WTC11 (cell line): ENCODE data around the gene ZNF324. TPM values are rescaled to one million over a fixed set of nuclear protein-coding genes. Genes with fewer than 3 reads are reported as not detected.
A peak's percentile ranks its signal among the peaks of the same experiment; 100 is the strongest.

Source experiments
- ARID4B ChIP-seq: sonication (generic); formaldehyde crosslinking; IDR thresholded peaks from 2 replicates; pipeline ENCODE4 v1.8.0; 2023; ENCODE audit warnings: missing genetic modification reagents, mild to moderate bottlenecking, borderline replicate concordance
- ATF2 ChIP-seq: sonication (generic); formaldehyde crosslinking; IDR thresholded peaks from 2 replicates; pipeline ENCODE4 v1.8.1; 2022; ENCODE audit warnings: low read depth, missing genetic modification reagents, borderline replicate concordance
- ATF6 ChIP-seq: sonication (generic); formaldehyde crosslinking; IDR thresholded peaks from 2 replicates; pipeline ENCODE4 v1.8.1; 2023; ENCODE audit warnings: mild to moderate bottlenecking, missing genetic modification reagents
- CTCF ChIP-seq: fragments of 200-600 bp; IDR thresholded peaks from 2 replicates; pipeline ENCODE4 v1.8.0; 2022; ENCODE audit warnings: antibody characterized with exemption
- E2F5 ChIP-seq: sonication (generic); formaldehyde crosslinking; IDR thresholded peaks from 2 replicates; pipeline ENCODE4 v1.8.1; 2022; ENCODE audit warnings: mild to moderate bottlenecking, moderate library complexity, missing genetic modification reagents
- FOXK1 ChIP-seq: sonication (generic); formaldehyde crosslinking; IDR thresholded peaks from 2 replicates; pipeline ENCODE4 v1.8.0; 2022; ENCODE audit warnings: mild to moderate bottlenecking, moderate library complexity, missing genetic modification reagents
- GRHL2 ChIP-seq: fragments of 250-450 bp; sonication (Bioruptor Pico); IDR thresholded peaks from 2 replicates; pipeline ENCODE4 v1.8.0; 2022; ENCODE audit warnings: mild to moderate bottlenecking, moderate library complexity; ENCODE audit not compliant: insufficient replicate concordance, severe bottlenecking
- GTF2I ChIP-seq: fragments of 250-450 bp; sonication (Bioruptor Pico); conservative IDR thresholded peaks from 2 replicates; pipeline ENCODE4 v1.4.0; 2021; ENCODE audit warnings: mild to moderate bottlenecking
- IRF1 ChIP-seq: sonication (generic); formaldehyde crosslinking; IDR thresholded peaks from 2 replicates; pipeline ENCODE4 v1.8.0; 2023; ENCODE audit warnings: missing genetic modification reagents
- NFYB ChIP-seq: sonication (generic); formaldehyde crosslinking; conservative IDR thresholded peaks from 2 replicates; pipeline ENCODE4 v1.8.0; 2022; ENCODE audit warnings: low read depth, missing genetic modification reagents
- OVOL2 ChIP-seq: fragments of 250-450 bp; sonication (Bioruptor Pico); IDR thresholded peaks from 2 replicates; pipeline ENCODE4 v1.9.0; 2021; ENCODE audit warnings: mild to moderate bottlenecking, borderline replicate concordance
- SMAD4 ChIP-seq: sonication (generic); formaldehyde crosslinking; IDR thresholded peaks from 2 replicates; pipeline ENCODE4 v1.8.0; 2022; ENCODE audit warnings: mild to moderate bottlenecking, missing genetic modification reagents
- SP1 ChIP-seq: sonication (generic); formaldehyde crosslinking; conservative IDR thresholded peaks from 2 replicates; pipeline ENCODE4 v1.8.1; 2022; ENCODE audit warnings: missing genetic modification reagents
- USF2 ChIP-seq: sonication (generic); formaldehyde crosslinking; IDR thresholded peaks from 2 replicates; pipeline ENCODE4 v1.8.1; 2023; ENCODE audit warnings: mild to moderate bottlenecking, missing genetic modification reagents, moderate library complexity
- ZMAT4 ChIP-seq: fragments of 250-450 bp; sonication (Bioruptor Pico); IDR thresholded peaks from 2 replicates; pipeline ENCODE4 v1.9.0; 2021; ENCODE audit warnings: mild to moderate bottlenecking
- ZNF121 ChIP-seq: sonication (generic); formaldehyde crosslinking; IDR thresholded peaks from 2 replicates; pipeline ENCODE4 v1.8.0; 2023; ENCODE audit warnings: missing genetic modification reagents
- ZNF281 ChIP-seq: sonication (generic); formaldehyde crosslinking; IDR thresholded peaks from 2 replicates; pipeline ENCODE4 v1.8.0; 2023; ENCODE audit warnings: mild to moderate bottlenecking, missing genetic modification reagents
- ZNF317 ChIP-seq: sonication (generic); formaldehyde crosslinking; IDR thresholded peaks from 2 replicates; pipeline ENCODE4 v1.8.1; 2023; ENCODE audit warnings: low read depth, mild to moderate bottlenecking, moderate library complexity, missing genetic modification reagents, borderline replicate concordance
- ZNF396 ChIP-seq: fragments of 250-450 bp; sonication (Bioruptor Pico); IDR thresholded peaks from 2 replicates; pipeline ENCODE4 v1.8.0; 2021; ENCODE audit warnings: mild to moderate bottlenecking, moderate library complexity, borderline replicate concordance
- ZNF416 ChIP-seq: fragments of 250-450 bp; sonication (Bioruptor Pico); IDR thresholded peaks from 2 replicates; pipeline ENCODE4 v1.9.0; 2021; ENCODE audit warnings: mild to moderate bottlenecking, inconsistent platforms
- ZNF423 ChIP-seq: fragments of 250-450 bp; sonication (Bioruptor Pico); IDR thresholded peaks from 2 replicates; pipeline ENCODE4 v2.1.2; 2022; ENCODE audit warnings: mild to moderate bottlenecking, moderate library complexity
- ZNF671 ChIP-seq: fragments of 250-450 bp; sonication (Bioruptor Pico); IDR thresholded peaks from 2 replicates; pipeline ENCODE4 v1.8.0; 2021; ENCODE audit warnings: mild to moderate bottlenecking
- total RNA-seq: library from RNA; stranded (reverse); gene quantifications from 3 replicates; pipeline ENCODE4 v1.2.3, GENCODE V29; 2021

The ZNF324 gene
- total RNA-seq, 1 experiment from 2014 or later, result 5.9 TPM

GRCh38 chr19:58513694-58514563 is 47.0 kb downstream of the ZNF324 start (continued):
- TF ChIP-seq ZNF281 (CRISPR knock-in tag), result no peak; the same call in 1 of the 2 replicates
- TF ChIP-seq ZMAT4 (CRISPR knock-in tag), result no peak
- peak; percentile 91 for TF ChIP-seq SP1 (CRISPR knock-in tag)
- TF ChIP-seq CTCF, result peak; percentile 89
- TF ChIP-seq GRHL2, result no peak
- TF ChIP-seq OVOL2, result no peak
- peak; percentile 97 for TF ChIP-seq E2F5
- TF ChIP-seq ATF6 (CRISPR knock-in tag), result no peak
- TF ChIP-seq ZNF121, result peak; percentile 58; the same call in 1 of the 2 replicates
- TF ChIP-seq NFYB (CRISPR knock-in tag), result no peak
- TF ChIP-seq ATF2 (CRISPR knock-in tag), result no peak
- TF ChIP-seq ZNF671 (CRISPR knock-in tag), result no peak
- no peak for TF ChIP-seq ZNF423 (CRISPR knock-in tag)
- peak; percentile 87; the same call in 1 of the 2 replicates for TF ChIP-seq IRF1 (CRISPR knock-in tag)
- no peak for TF ChIP-seq ZNF317 (CRISPR knock-in tag)
- peak; percentile 61 for TF ChIP-seq USF2 (CRISPR knock-in tag)
- TF ChIP-seq ARID4B, result peak; percentile 82; the same call in 1 of the 2 replicates
- no peak for TF ChIP-seq GTF2I (CRISPR knock-in tag)
- TF ChIP-seq SMAD4 (CRISPR knock-in tag), result no peak
- peak; percentile 72 for TF ChIP-seq FOXK1
- no peak for TF ChIP-seq ZNF396
- TF ChIP-seq ZNF416 (CRISPR knock-in tag), result no peak
